Measurements from ENCODE around the gene RGS3. TPM values are rescaled to one million over a fixed set of nuclear protein-coding genes. Genes with fewer than 3 reads are reported as not detected.
A peak's percentile ranks its signal among the peaks of the same experiment; 100 is the strongest.

Gene RGS3
- total RNA-seq, 1 donor from 2014 or later, result 116 TPM

DNA sequence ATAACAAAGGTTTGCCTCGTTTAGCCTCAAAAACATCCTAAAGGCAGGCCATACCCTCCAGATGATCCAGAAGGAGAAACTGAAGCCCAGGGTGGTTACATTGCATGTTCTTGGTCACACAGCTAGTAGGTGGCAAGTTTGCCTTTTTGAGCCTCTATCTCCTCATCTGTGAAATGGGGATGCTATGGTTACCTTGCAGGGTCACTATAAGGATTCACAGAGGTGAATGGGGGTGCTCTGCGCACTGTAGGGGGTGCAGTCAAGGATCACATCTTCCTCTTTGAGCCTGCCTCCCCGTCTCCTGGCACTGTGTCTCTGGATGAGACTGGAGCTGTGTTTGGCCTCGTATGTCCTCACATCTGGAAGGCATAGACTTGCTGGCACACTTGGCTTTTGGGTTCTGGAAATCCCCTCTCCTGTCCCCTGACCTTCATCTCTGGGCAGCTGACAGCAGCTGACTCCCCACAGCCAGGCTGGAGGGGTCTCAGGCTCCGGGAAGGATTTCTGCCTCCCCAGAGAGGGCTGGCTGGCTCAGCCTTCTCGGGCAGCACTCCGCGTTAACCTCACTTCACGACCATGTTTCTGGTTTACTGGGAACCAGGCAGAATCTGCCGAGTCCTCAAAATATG, 167.7 kb downstream of the RGS3 start:
- DNase-seq (ENCODE audit: low spot score), result peak; percentile 74

- peak; percentile 51 for DNase-seq (ENCODE audit: low spot score)
These were observed 168.5 kb downstream of the RGS3 start for GRCh38 chr9:113631871-113632665.

GRCh38 chr9:113632776-113633590, 169.5 kb downstream of the RGS3 start:
- DNase-seq (ENCODE audit: low spot score), result peak; percentile 53

DNA sequence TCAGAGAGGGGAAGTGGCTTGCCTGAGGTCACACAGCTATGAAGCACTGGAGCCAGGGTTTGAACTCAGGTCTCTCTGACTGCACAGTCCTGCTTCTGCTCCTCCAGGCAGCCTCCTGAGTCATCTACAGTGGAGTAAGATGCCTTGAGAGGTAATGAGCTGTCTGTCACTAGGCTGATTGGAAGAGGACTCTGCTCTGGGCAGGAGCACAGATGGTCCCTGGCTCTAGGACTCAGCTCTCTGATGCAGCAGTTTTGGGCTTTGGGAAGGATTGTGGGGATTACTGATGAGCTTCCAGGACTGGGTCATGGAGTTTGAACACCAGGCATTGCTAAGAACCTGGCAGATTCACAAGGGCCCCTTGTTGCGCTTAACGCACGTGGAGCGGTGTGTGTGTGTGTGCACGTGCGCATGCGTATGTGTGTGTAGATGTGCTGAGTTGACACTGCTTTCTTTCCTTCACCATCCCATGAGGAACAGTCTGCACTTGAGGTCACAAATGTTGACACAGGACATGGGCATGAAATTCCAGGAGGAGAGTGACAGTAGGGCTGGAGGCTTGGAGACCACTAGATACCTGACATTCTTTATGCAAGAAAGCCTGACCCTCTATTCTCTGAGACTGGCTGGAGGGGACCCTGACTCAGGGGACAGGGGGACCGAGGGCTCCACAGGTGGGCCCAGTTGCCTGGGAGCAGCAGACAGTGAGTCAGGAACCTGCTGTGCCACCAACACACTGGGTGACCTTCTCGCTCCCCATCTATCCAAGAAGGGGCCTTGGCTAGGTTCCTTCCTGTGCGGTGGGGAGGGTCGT, 170.5 kb downstream of the RGS3 start:
- peak; percentile 33 for DNase-seq (ENCODE audit: low spot score)

DNA sequence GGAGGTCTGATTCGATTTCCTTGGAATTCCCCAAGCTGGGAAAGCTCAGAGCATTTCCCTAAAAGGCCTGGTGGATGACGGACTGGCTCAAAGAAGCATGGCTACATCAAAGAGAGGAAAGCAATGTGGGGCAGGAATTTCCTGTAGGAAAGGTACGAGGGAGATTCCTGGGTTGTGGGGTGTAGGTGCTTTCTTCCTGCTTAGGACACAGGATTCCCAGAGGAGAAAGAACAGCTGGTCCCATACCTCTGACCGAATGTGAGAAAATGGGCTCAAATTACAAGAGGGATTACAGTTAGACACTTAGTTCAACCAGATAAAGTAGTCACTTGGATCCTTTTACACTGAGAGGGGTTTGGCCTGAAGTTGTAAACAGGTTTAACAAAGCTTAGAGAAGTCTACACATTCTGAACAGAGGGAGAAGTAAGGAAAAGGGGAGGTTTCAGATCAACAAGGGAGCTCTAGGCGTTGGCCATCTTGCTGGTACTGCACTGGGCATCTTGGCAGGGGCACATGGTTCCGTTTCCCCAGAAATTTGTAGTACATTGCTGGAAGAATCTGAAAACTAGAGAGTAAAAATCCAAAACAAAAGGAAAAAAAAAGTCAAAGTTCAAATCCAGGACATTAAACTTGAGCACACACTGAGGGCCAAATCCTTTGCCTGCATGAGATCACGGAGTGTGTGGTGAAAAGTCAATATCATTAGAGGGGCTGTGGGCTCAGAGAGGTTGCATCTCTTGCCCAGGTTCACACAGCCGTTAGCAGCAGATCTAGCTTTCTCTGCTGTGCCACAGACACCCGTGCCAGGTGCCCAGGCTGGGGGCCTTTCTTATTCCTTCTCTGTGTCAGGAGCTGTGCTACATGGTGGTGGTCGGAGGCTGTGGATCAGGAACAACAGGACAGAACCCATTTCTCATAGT, 171.3 kb downstream of the RGS3 start:
- peak; percentile 64 for DNase-seq (ENCODE audit: low spot score)

DNA sequence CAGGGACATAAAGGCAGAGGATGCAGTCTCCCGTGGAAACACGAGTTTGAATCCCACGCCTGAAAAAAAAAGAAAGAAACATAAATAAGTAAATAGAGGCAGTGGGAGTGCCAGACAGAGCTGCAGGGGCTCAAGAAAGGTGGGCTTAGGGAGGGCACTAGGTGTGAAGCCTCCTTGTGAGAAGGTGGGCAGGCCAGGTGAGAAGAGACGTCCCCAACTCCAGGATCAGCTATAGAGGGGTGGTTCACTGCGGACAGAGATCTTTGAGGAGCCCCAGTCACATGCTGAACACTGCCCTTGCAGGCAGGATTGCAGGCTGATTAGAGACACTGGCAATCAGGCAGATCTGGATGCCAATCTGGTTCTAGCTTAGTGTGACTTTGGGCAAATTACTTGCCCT, 172.1 kb downstream of the RGS3 start:
- DNase-seq (ENCODE audit: low spot score), result peak; percentile 68

DNA sequence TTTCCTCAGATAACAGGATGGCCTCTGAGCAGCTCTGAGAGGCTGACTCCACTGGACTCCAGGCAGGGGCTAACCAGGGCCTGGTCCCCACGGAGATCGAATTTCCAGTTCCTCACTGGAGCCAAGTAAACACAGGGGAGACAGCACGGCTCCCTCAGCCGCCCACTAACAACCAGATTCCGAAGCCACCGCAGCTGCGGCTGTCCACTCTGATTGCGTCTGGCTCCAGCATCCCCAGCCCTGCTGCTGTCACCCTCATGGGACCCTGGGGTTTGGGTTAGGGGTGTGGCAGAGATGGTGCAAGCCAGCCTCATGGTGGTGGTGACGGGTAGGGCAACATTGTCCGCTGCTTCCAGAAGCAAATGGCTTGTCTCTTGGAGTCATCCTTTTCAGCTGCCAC, 172.6 kb downstream of the RGS3 start:
- DNase-seq (ENCODE audit: low spot score), result peak; percentile 87

GRCh38 chr9:113636693-113637092, 173.2 kb downstream of the RGS3 start:
- DNase-seq (ENCODE audit: low spot score), result peak; percentile 24

GRCh38 chr9:113638490-113638889, 175.0 kb downstream of the RGS3 start:
- DNase-seq (ENCODE audit: low spot score), result no peak

DNA sequence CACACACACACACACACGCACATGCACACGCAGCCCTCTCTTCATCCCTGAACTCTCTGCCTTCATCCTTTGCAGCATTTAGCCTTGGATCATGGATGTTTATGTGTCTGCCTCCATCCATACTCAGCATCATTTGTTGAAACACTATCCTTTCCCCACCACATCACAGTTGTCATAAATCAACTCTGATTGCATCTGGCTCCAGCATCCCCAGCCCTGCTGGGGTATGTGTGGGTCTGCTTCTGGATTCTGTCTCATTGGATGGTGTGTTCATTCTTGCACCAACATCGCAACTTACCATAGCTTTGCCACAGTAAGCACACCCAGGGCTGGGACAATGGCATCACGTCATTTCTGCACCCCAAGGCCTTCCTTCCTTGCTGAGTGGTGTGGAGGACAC, 175.4 kb downstream of the RGS3 start:
- peak; percentile 72 for DNase-seq (ENCODE audit: low spot score)

DNA sequence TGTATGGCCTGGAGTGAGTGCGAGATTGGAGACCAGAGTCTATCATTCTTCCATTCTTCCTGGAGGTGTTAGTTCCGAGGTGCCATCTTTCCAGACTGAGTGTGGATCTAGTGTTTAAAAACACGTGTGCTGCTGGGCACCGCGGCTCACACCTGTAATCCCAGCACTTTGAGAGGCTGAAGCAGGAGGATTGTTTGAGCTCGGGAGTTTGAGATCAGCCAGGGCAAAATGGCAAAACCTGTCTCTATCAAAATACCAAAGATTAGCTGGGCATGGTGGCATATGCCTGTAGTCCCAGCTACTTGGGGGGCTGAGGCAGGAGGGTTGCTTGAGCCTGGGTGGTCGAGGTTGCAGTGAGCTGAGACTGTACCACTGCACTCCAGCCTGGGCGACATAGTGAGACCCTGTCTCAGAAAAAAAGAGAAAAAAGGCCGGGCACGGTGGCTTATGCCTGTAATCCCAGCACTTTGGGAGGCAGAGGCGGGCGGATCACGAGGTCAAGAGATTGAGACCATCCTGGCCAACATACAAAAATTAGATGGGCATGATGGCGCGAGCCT, 176.0 kb downstream of the RGS3 start:
- peak; percentile 64 for DNase-seq (ENCODE audit: low spot score)

- peak; percentile 30 for DNase-seq (ENCODE audit: low spot score)
These were observed 176.9 kb downstream of the RGS3 start for GRCh38 chr9:113640418-113640817.

GRCh38 chr9:113641100-113641885, 177.8 kb downstream of the RGS3 start:
- DNase-seq (ENCODE audit: low spot score), result no peak

- DNase-seq (ENCODE audit: low spot score), result no peak
These were observed 180.8 kb downstream of the RGS3 start for GRCh38 chr9:113644321-113644720.

- DNase-seq (ENCODE audit: low spot score), result peak; percentile 49
These were observed 181.9 kb downstream of the RGS3 start for GRCh38 chr9:113645227-113645977.

GRCh38 chr9:113645978-113646253, 182.4 kb downstream of the RGS3 start:
- peak; percentile 30 for DNase-seq (ENCODE audit: low spot score)

GRCh38 chr9:113646491-113646890, 183.0 kb downstream of the RGS3 start:
- peak; percentile 41 for DNase-seq (ENCODE audit: low spot score)

Data from mesenteric fat pad (tissue), 1 donor.